GM23338 (cell line): Measurements from ENCODE around the gene IGF2R. TPM values are rescaled to one million over a fixed set of nuclear protein-coding genes. Genes with fewer than 3 reads are reported as not detected.

Experiments
- ATAC-seq: fragments of 200-7000 bp; cut with Tn5 transposase; 3 replicates; pipeline ENCODE4 v1.9.1; 2020
- DNase-seq: peaks from one replicate; pipeline ENCODE4 v3.0.0-alpha.2; 2015; ENCODE audit warnings: low spot score
- H2AFZ ChIP-seq: fragments of 200-600 bp; sonication (generic); 2 replicates; pipeline ENCODE4 v1.8.0; 2016; ENCODE audit warnings: antibody characterized with exemption, mild to moderate bottlenecking, moderate library complexity
- H3F3A ChIP-seq: fragments of 200-600 bp; sonication (generic); replicated peaks from 2 replicates; pipeline ENCODE4 v1.8.0; 2017; ENCODE audit warnings: antibody characterized with exemption, mixed run types, low read depth
- H3K27ac ChIP-seq: fragments of 200-600 bp; sonication (generic); 2 replicates; pipeline ENCODE4 v1.6.1; 2016; ENCODE audit warnings: low read depth
- H3K27me3 ChIP-seq: fragments of 200-600 bp; sonication (generic); 2 replicates; pipeline ENCODE4 v1.8.0; 2016; ENCODE audit warnings: mild to moderate bottlenecking, mixed run types, moderate library complexity; ENCODE audit not compliant: insufficient read depth
- H3K36me3 ChIP-seq: fragments of 200-600 bp; sonication (generic); 2 replicates; pipeline ENCODE4 v1.8.0; 2016; ENCODE audit warnings: mild to moderate bottlenecking; ENCODE audit not compliant: insufficient read depth
- H3K4me1 ChIP-seq: fragments of 200-600 bp; sonication (generic); 2 replicates; pipeline ENCODE4 v1.8.0; 2016; ENCODE audit warnings: mild to moderate bottlenecking, moderate library complexity; ENCODE audit not compliant: insufficient read depth
- H3K4me2 ChIP-seq: fragments of 200-600 bp; sonication (generic); 2 replicates; pipeline ENCODE4 v1.7.1; 2017; ENCODE audit warnings: mixed run types
- H3K4me3 ChIP-seq: fragments of 200-600 bp; sonication (generic); 2 replicates; pipeline ENCODE4 v1.6.1; 2016; ENCODE audit warnings: mixed run types
- H3K79me2 ChIP-seq: fragments of 200-600 bp; sonication (generic); replicated peaks from 2 replicates; pipeline ENCODE4 v1.8.0; 2017; ENCODE audit warnings: mild to moderate bottlenecking; ENCODE audit not compliant: insufficient read depth
- H3K9me2 ChIP-seq: fragments of 200-600 bp; sonication (generic); 2 replicates; pipeline ENCODE4 v1.8.0; 2017; ENCODE audit not compliant: insufficient read depth
- H4K20me1 ChIP-seq: fragments of 200-600 bp; sonication (generic); replicated peaks from 2 replicates; pipeline ENCODE4 v1.8.0; 2017; ENCODE audit warnings: mild to moderate bottlenecking; ENCODE audit not compliant: insufficient read depth
- H3K27ac Mint-ChIP-seq: 2 replicates; pipeline ENCODE4 v1.8.0; 2020; ENCODE audit warnings: inconsistent platforms, mild to moderate bottlenecking, moderate library complexity, mixed read lengths
- H3K27me3 Mint-ChIP-seq: 3 replicates; pipeline ENCODE4 v1.8.0; 2022; ENCODE audit warnings: low read depth, mild to moderate bottlenecking, moderate library complexity, mixed read lengths, inconsistent platforms; ENCODE audit not compliant: insufficient read depth, poor library complexity
- H3K36me3 Mint-ChIP-seq: 3 replicates; pipeline ENCODE4 v1.8.0; 2021; ENCODE audit warnings: low read depth, mild to moderate bottlenecking, inconsistent platforms, moderate library complexity, mixed read lengths
- H3K4me1 Mint-ChIP-seq: 3 replicates; pipeline ENCODE4 v1.8.0; 2020; ENCODE audit warnings: mild to moderate bottlenecking, inconsistent platforms, mixed read lengths
- H3K4me3 Mint-ChIP-seq: 3 replicates; pipeline ENCODE4 v1.8.0; 2021; ENCODE audit warnings: moderate library complexity, mild to moderate bottlenecking, inconsistent platforms, mixed read lengths
- H3K9me3 Mint-ChIP-seq: 3 replicates; pipeline ENCODE4 v1.8.0; 2020; ENCODE audit warnings: moderate library complexity, mild to moderate bottlenecking, inconsistent platforms, mixed read lengths
- JUNB ChIP-seq: IDR thresholded peaks from one replicate; pipeline ENCODE4 v1.6.1; 2016; ENCODE audit warnings: antibody characterized with exemption; ENCODE audit not compliant: unreplicated experiment
- NANOG ChIP-seq: IDR thresholded peaks from 2 replicates; pipeline ENCODE4 v1.6.1; 2016; ENCODE audit warnings: antibody characterized with exemption, borderline replicate concordance
- ZNF462 ChIP-seq: fragments of 250-450 bp; sonication (Bioruptor Pico); IDR thresholded peaks from 2 replicates; pipeline ENCODE4 v1.5.0; 2020; ENCODE audit warnings: mild to moderate bottlenecking, moderate library complexity
- polyA plus RNA-seq: library from polyadenylated mRNA; unstranded; fragments of >200 nt; fragmentation: Nextera tagmentation; extraction: Ambion mirVana; gene quantifications from 2 replicates; pipeline ENCODE4 v1.2.1, GENCODE V29; 2016
- total RNA-seq: library from RNA; depleted of rRNA; stranded (reverse); fragments of >200 nt; shearing (Covaris generic); gene quantifications from 2 replicates; pipeline ENCODE4 v1.2.3, GENCODE V29; 2014

IGF2R gene
- total and polyA plus RNA-seq, 2 experiments from 2014 or later = 12.5 to 76.4 TPM

GRCh38 chr6:160131636-160132296 is 162.9 kb downstream of the IGF2R start (continued):
- TF ChIP-seq ZNF462 (CRISPR knock-in tag) = no peak
- no peak for TF ChIP-seq JUNB

- no peaks in the 10 kb centered on the region for H3K36me3 ChIP-seq
- Mint-ChIP-seq H3K4me1 (peaks cover 30% of the 10 kb centered on the region), H3K27ac (no peak overlapping the region), H3K36me3 (no peaks in the 10 kb centered on the region; the same call in 2 of the 3 replicates), H3K4me3 (peak overlapping the region; percentile 3; the same call in 2 of the 3 replicates), H3K9me3 (no peaks in the 10 kb centered on the region; the same call in 2 of the 3 replicates), H3K27me3 (peaks cover 14% of the 10 kb centered on the region)
- H3F3A ChIP-seq = no peaks in the 10 kb centered on the region
- no peaks in the 10 kb centered on the region for H3K79me2 ChIP-seq
- no peak overlapping the region for H3K4me3 ChIP-seq
- H4K20me1 ChIP-seq = no peaks in the 10 kb centered on the region
- no peak overlapping the region for H2AFZ ChIP-seq
- ATAC-seq (peak; percentile 33), DNase-seq (no peak)
- H3K27ac ChIP-seq = no peak overlapping the region
- H3K4me2 ChIP-seq = peak overlapping the region; percentile 2
- peak; percentile 26; the same call in 1 of the 2 replicates for TF ChIP-seq NANOG
- TF ChIP-seq ZNF462 (CRISPR knock-in tag) = no peak
- H3K27me3 ChIP-seq = no peaks in the 10 kb centered on the region
- H3K9me2 ChIP-seq = no peaks in the 10 kb centered on the region
- peaks cover 16% of the 10 kb centered on the region for H3K4me1 ChIP-seq
These were observed 163.4 kb downstream of the IGF2R start for GRCh38 chr6:160132297-160132637.
